Stimulated activated CD4-positive, alpha-beta T cell treated with anti-CD3 and anti-CD28 coated beads, Interleukin-2, amount 100 ng/mL, for 48 hours (primary cell): ENCODE results near the gene PSD4.

Experiments
- DNase-seq, 2 donors: peaks; one replicate each; pipeline ENCODE4 v3.0.0-alpha.2; 2020

Gene PSD4

DNA sequence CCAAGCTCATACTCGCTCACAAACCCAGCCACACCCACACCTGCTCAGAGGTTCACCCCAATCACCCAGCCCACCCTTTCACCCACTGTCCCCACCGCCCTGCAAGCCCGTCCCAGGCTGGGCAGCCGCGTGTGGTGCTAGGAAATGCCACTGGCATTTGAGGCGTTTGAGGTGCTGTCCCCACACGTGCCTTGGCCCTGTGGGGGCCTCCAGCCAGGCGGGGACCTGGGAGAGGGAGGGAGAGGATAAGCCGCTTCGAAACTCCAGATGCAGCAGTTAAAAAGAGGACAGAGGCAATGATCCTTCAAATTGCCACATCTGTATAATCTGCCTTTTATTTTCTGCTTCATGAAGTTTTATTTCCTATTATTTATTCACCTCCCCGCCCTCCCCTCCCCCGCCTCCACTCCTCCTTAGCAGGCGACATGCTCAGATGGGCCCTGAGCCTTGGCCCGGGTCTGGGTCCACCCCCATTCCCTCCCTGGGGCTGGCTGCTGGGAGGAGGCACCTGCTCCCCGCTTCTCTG, 35.9 kb downstream of the PSD4 start:
- DNase-seq: no peak

DNA sequence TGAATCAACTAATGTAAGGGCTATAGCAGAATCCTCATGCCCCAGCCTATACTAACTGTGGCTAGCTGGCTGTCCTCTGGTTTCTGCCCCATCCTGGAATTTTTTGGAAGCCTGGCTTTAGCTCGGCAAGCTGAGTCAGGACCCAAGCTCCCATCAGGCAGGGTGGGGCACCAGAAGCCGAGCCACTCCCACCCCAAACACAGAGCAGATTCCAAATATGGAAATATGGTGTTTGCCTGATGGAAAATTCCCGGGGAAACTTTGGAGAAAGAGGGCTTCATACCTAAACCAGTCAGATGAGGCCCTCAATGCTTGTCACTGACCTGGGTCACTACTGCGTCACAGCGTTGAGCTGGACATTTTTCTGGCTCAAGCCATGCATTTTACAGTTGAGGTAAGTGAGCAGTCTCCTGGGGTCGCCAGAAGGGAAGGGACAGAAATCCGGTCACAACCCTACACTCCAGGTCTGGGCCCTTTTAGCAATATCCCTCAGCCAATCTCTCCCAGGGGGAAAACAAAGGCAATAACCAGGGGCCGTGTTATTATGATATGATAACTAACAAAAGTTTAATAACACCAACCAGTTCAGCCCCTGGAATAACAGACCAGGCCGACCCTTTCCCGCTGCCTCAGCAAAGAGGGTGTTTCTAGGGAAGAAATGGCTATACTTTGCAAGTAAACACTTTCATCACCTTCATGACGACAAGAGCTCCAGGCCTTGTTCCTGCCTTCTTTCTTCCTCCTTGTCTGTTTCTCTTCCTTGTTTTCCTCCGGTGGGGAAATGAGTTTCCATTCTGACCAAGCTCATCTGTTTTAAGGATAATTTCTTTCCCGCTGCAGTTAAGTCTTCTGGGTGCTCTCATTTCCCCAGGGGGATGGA, 37.7 kb downstream of the PSD4 start:
- no peak for DNase-seq

DNA sequence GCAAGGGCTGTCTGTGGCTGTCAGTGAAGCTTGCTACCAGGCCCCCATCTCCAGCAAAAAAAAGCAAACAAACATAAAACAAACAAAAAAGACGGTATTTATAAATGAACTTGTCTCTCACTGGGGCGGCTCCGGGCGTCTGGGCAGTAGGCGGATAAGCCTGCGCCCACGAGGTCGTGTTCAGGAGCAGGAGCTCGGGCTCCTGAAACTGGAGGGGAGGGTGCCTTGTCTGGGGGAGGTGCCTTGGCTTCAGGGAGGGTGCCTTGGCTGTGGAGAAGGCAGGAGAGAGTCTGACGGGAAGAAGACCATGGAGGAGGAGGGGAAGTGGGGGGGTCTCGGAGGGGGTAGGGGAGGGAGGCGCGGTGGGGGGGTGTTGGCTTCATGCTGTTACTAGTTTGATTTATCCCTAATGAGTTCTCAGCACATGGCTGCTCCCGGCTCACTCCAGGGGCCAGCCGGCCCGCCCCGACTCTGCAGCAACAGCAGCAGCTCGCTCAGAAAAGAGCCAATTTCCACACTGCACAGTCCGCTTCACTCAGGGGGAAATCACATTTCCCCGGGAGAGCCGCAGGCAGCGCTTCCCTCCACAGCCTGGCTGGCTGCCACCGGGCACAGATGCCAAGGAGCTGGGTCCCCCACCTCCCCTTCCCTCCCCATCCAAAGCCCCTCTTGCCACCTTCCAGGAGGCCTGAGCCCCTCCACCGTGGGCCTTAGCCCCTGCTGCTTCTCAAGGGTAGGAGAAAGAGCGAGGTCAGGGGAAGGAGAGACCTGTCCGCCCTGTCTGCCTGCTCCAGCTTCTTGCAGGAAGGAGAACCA, 38.7 kb downstream of the PSD4 start:
- DNase-seq: no peak

DNA sequence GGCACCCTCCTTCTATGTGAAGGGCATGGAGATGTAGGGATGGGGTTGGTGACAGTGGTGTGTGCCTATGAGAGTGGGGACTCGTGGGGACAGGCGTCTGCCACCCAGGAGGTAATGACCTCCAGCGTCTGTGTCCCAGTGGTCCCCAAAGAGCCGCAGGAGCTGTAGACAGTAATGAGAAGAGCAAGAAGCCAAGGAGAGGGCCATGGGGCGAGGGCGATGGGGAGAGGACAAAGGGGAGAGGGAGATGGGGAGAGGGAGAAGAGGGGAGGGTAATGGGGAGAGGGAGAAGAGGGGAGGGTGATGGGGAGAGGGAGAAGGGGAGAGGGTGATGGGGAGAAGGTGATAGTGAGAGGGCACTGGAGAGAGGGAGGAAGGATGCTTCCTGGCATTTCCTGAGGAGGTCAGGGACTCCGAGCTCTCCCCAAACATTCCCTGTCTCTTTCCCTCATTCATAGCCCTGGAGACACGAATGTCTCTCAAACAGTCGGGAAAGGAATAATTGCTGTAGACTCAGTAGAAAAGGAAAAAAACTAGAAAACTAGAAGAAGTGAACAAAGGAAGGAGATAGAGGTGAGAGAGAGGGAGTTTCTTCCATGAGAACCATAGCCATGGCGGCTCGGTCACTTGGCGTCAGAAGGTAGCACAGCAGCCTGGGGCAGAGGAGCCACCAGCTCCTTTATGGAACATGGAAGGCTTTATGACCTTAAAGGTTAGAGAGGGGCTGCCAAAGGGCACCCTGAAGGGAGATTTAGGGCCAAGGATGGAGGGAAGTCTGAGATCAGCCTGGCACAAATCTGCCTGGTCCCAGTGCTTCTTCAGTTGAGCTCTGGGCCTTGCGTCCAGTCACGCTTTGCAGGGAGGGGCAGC, 39.5 kb downstream of the PSD4 start:
- DNase-seq: no peak

DNA sequence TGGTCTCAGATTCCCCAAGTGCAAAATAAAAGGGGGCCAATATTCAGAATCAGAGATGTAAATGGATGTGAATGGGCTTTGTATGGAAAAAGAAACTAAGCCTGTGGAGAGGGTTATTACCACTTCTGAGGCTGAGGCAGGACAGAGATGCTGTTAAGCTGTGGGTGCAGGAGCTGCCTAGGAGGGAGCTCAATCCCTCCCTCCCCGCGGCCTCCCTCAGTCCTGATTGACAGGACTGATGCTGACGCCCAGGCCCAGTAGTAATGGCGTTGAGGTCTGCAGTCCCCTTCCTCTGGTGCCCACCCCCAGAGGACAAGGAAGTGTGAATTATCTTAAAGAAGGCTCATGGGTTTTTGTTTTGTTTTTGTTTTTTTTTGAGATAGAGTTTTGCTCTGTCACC, 40.4 kb downstream of the PSD4 start:
- no peak for DNase-seq

DNA sequence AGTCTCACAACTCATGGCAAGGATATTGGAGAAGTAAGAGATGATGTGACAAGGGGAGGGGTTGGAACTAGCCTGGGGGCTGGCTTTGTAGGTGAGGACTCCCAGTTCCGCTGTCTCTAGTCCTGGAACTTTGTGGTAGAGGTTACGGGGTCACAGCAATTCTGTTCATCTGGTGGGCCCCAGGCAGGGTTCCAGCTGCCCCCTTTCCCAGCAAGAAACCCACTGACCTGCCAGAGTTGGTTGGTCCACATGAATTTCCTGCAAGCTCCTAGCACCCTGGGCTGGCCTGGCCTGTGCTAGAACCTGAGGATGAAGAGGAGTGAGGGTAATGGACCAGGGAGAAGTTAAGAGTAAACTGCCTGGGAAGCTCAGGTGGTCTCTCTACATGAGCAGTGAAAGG, 41.3 kb downstream of the PSD4 start:
- no peak for DNase-seq

DNA sequence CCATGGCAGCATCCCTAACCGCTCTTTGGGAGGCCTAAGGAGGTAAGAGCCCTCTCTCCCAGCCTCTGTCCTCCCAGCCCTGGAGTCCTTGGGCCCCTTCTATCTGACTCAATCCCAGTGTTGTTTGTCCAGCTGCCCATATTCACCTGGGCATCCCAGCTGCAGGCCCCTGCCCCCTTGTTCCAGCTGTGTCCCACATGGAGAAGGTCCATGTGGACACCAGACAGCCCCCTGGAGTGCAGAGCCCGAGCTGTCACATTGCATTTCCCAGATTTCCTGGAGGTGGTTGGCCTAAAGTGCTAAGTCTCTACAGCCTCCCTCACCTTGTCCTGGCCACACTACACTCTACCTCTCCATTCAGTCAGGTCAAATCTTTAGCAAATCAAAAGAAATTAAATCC, 42.5 kb downstream of the PSD4 start:
- DNase-seq: no peak

DNA sequence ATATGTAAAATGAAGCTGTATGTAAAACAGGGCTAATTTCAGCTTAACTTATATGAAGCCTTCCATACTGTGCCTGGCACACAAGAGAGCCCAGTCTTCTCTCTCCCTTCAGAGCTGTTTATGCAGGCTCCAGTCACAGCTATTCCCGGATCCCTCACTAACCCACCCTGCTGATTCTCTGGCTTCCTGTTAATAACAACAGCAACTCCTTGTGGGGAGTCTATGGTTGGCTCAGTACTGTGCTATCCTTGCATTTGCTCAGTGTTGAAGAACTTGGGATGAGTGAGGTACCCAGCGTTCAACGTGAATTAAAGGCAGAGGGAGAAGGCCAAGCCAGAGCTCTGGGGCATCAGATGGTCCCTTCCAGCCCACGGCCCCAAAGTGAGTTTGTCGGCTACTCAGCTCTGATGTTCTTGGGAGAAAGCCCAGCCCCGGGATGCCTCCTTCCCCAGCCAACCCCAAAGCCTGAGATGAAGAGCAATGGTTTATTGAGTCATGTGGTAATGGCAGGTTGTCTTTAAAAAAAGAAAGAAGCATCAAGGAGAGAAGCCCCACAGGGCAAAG, 43.2 kb downstream of the PSD4 start:
- no peak for DNase-seq

DNA sequence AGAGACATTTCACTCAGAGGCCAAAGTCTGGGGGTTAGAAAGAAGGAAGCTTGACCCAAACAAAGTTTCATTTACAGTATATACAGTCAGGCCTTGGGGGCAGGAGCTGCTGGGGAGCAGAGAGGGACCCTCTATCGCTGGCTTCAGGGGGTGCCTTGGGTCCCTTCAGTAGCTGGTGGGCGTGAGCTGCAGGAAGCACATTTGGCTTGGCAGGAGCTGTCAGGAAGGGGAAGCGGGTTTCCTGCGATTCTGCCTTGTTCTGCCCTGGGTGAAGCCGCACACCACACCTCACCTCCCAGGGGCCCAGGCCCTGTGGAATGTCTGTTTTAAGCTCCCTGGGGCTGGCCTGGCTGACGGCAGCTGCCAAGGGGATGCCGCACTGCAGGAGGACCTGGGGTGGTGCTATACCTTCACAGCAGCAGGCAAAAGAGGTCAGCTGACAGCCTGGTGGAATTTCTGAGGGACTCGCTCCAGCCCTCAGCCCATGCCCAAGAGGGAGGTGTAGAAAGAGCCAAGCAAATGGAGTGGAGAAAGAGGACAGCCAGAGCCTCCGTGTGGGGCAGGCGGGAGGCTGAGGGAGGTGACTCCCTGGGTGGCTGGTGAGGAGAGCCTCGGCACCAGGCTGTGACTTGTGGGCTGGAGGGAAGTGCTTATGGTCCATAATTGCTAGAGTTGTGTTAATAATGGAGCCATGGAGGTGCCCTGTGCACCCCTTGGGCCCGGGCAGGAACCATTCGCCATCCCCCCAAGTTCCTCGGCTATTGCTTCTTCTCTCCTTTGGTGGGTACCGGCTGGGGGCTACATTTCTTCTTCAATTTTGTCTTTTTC, 43.9 kb downstream of the PSD4 start:
- DNase-seq: no peak

DNA sequence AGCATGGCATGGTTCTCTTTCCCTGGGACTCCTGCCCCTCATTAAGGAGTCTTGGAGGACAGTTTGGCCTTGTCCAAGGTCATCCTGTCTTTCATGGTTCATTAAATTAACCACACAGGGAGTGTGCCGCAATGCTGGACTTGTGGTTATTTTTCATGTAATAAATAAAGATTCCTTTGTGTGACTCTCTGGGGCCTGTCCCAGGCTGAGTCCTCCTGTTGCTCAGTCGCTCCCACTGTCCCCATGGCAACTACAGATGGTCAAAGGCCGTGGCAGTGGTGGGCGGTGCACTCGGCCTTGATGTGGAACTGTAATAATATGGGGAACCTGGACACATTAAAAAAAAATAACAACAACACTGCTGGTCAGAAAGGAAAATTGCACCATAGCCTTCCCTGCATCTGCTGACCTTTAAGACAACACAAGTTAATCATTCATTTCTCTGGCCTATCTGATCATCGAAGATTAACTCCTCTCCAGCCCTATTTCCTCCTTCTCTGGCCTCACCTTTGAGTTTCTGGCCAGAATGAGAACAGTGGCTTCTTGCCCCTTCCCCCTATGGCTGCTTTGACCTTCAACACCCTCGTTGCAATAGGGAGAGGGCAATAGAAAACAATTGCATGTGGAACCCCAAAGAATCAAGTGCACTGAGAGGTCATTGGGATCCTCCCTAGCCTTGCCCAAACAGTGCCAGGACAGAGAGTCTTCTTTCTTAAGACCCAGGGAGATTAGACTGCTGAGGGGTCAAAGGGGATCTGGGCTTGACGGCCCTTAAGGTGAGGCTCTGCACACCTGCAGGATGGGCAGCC, 44.7 kb downstream of the PSD4 start:
- no peak for DNase-seq

DNA sequence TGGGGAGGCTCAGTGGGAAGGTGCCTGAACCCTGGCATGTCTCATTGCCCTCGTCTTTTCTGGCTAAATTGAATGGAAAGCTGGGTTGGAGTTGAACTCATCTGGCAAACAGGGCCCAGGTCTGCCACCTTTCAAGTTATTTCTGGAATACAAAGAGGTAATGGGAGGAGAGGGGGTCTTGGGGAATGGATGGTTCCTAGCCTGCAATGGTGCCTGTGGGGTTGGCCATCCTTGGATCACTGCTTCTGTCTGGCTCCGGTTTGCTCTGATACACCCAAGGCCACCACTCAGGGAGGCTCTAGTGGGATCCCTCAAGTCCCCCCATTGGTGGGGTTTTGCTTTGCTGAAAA, 45.3 kb downstream of the PSD4 start:
- no peak for DNase-seq

DNA sequence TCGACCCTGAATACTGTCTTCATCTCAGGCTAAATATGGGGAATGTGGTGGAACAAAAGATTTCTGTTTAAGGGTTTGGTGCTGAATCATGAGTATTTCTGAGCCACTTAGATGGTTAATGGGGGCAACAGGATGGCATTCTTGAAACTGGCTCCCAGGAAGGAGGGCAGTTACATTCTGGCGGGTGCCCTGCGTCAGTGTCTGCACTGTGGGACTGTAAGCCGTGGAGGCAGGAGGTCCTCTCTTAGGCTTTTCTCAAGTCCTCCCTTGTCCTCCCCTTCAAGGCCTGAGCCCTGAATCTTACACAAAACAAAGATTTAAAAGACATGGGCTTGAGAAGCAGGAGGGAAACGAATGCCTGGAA, 45.7 kb downstream of the PSD4 start:
- no peak for DNase-seq

DNA sequence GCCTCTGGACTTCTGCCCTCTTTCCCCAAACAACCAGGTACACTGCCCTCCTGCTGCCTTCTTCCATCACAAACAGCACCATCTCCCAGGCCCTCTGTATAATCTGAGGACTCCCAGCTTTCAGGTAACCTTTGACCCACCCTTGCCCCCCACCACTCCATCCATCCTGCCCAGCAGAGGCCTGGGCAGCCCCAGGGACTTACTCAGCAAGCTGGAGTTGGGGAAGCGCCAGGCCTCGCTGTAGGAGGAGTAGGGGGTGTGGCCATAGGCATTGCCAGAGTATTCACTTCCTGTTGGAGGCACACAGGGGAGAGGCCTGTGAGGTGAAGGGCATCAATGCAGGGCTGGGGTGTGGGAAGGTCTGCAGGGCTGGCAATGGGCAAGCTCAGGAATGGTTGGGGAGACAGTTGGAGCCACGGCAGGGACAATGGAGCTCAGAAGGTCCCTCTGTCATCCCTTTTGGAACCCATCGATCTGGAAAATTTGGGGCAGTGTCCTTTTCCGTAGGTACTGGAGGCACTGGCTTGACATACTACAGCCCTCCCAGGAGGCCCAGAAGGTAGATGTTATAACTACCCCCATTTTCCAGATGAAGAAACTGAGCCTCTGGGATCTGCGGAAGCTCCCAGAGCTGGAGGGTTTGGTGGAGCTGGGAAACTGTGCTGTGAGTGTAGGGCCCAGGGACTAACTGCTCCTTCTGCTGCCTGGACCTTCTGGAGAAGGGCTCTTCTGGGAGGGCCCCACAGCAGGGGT, 46.3 kb downstream of the PSD4 start:
- DNase-seq: no peak

DNA sequence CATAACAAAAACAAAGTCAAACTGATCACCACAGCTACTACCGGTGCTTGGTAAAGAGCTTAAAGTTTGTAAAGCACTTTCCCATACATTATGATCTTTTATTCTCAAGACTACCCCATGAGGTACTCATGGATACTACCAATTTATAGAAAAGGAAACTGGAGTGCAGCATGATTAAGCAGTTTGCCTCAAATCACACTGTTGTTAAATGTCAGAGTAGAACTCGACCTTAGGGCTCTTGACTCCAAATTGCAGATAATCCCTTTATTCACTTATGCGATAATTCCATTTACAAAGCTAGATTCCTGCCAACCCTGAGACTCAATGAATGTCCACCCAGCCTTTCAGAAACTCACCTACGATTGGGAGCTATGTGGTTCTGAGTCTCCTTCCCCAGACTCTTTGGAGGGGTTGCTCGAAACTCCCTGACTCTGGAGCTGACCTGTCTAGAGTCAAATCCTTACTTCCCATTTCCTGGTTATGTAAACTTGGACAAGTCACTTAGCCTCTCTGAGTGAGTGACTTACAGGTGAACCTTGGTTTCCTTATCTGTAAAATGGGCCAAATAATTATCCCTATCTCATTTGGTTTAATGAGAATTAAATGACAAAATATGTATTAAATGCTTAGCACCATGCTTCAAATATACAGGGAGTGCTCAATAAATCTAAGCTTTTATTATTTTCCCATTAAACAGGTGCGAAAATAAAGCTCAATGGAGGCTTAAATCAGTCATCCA, 47.4 kb downstream of the PSD4 start:
- no peak for DNase-seq

DNA sequence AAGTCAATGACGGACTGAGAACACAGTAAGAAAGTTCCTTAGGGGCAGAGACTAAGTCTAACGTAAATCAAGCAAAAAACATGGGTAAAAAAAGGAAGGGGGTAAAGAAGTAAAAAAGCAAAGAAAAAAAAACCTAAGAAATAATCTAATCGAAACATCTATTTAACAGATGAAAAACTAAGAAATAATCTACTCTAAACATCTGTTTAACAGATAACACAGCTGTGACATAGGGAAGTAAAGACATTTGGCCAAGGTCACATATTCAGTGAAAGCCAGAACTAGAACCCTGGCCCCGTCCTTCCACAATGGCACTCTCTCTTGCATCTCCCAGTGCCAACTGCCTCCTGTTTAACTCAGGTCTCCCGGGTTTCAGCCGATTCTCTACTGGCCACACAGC, 48.1 kb downstream of the PSD4 start:
- no peak for DNase-seq

DNA sequence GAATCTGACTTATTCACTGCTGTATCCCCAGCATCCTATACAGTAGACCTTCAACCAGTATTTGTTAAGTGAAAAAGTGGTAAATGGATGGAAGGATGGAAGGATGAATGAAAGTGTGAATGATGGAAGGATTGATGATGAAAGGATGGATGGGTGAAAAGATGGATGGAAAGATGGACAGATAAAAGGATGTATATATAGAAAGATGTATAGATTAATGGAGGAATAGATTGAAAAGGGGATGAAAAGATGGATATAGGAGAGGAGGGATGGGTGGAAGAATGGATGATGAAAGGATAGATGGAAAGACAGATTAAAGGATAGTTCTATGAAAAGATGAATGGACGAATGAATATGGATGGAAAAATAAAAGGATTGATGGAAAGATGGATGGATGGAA, 50.0 kb downstream of the PSD4 start:
- no peak for DNase-seq

DNA sequence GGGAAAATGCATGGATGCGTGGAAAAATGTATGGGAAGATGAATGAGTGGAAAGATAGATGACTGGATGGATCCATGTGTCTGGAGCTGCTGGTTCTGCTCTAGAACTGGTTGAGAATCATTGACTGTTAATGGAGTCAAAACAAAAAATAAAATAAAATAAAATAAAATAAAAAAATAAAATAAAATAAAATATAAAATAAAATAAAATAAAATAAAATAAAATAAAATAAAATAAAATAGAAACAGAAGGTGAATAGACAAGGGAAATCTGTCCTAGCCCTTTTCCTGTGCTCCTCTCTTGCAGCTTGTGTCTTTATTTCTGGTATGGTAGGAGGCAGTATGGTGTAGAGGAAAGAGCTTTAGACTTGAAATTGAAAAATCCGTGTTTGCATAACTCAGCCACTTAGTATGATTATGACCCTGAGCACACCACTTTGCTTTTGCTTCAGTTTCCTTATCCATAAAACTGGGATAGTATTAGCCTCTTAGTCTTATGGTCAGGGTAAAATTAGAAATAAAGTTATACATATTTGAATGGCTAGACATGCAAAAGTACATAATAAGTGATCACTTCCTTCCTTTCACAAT, 51.0 kb downstream of the PSD4 start:
- no peak for DNase-seq

DNA sequence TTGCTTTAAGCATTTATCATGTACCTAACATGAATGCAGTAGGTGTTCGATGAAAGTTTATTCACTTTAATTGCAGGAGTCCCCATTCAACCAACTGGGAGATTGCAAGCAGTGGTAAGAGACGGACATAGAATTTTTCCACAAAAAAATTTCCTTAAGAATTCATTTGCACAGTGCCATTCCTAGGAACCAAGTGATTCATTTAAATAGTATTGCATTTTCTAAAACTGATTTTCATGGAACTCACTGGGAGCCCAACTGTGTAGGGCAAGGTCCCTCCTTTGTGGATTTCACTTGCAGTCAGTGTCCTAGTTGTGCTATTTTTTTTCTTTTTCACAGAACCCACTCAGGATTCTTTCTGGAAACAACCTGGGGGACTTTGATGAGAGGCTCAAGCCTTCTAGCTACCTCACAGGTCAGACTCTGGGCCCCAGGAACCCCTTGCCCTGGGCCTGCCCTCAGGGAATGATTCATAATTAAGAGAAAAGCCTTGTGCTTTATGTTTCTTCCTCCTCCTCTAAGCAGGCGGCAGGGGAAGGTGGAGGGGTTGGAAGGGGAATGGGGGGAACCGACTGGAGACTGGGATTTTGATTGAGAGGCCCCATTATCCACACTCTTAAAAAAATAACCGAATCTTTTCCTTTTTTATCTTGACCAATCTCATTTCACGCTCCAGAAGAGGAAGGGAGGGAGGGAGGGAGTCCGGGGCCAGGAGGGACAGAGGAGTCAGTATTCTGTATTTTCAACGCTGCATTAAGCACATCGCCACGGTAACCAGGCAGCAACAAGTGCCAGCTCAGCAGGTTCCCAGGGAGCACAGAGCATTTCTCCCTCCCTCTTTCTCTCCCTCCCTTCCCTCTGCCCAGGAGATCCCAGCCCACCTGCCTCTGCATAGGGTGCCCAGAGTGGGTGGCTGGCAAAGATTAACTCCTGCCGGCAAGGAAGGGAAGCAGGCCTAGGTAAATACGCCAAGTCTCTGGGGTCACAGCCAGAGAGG, 51.8 kb downstream of the PSD4 start:
- DNase-seq: no peak
